Spinal cord (tissue), 10 donors: Measurements from ENCODE around the gene CABLES1. TPM values are rescaled to one million over a fixed set of nuclear protein-coding genes. Genes with fewer than 3 reads are reported as not detected.

Experiments
- DNase-seq, 6 donors: peaks; one replicate each; pipeline versions ENCODE4 v3.0.0 to v3.0.0-alpha.2; 2013 to 2015; ENCODE audit warnings: low spot score in 6 of 6, low read depth in 4 of 6
- H3K27ac ChIP-seq: one replicate; pipeline ENCODE4 v1.5.1; 2013; ENCODE audit warnings: low read depth, low read length, control low read depth
- H3K27me3 ChIP-seq: one replicate; pipeline ENCODE4 v1.6.1; 2013; ENCODE audit warnings: low read length; ENCODE audit not compliant: control insufficient read depth, insufficient read depth
- H3K36me3 ChIP-seq: one replicate; pipeline ENCODE4 v1.6.1; 2013; ENCODE audit warnings: low read length; ENCODE audit not compliant: control insufficient read depth, insufficient read depth
- H3K4me1 ChIP-seq: one replicate; pipeline ENCODE4 v1.6.1; 2013; ENCODE audit warnings: low read length; ENCODE audit not compliant: control insufficient read depth, insufficient read depth
- H3K4me3 ChIP-seq: one replicate; pipeline ENCODE4 v1.5.1; 2013; ENCODE audit warnings: low read depth, low read length, control low read depth
- H3K9me3 ChIP-seq: one replicate; pipeline ENCODE4 v1.6.1; 2013; ENCODE audit warnings: low read length; ENCODE audit not compliant: control insufficient read depth, insufficient read depth
- WGBS: methylation state at CpG from one replicate; pipeline ENCODE4 v1.1.5; 2013; ENCODE audit warnings: missing lambda C conversion rate; ENCODE audit not compliant: insufficient coverage; 5-methylcytosine and 5-hydroxymethylcytosine counted together
- polyA plus RNA-seq, 2 donors: library from polyadenylated mRNA; unstranded; fragments of 120-200 nt; gene quantifications; one replicate each; pipeline ENCODE4 v1.2.1, GENCODE V29; 2013; ENCODE audit not compliant: insufficient read length in 2 of 2
- total RNA-seq, 2 donors: library from RNA; depleted of rRNA in 1 of 2; stranded (reverse); fragments of 120-200 nt in 1 of 2; fragments of >200 nt in 1 of 2; gene quantifications; one replicate each; pipeline versions ENCODE4 v1.2.3 to v1.2.4, GENCODE V29; 2013 to 2014
- donor health status: healthy.

CABLES1 gene
- total and polyA plus RNA-seq, 4 donors = 7.6 to 30.4 (median 12.2) TPM

- Histone ChIP-seq H3K4me1 (peaks cover 44% of the 10 kb centered on the region), H3K4me3 (no peak overlapping the region), H3K36me3 (no peaks in the 10 kb centered on the region), H3K9me3 (no peaks in the 10 kb centered on the region), H3K27ac (no peak overlapping the region), H3K27me3 (peaks cover 31% of the 10 kb centered on the region)
- DNase-seq = peak in 1 of 6 donors; percentile 45
- WGBS = 85% methylated on average over 5 of the region's 5 CpGs
These were observed 3.2 kb downstream of the CABLES1 start for GRCh38 chr18:23138471-23138870.

GRCh38 chr18:23141104-23141999 lies 6.1 kb downstream of the CABLES1 start:
- H3K4me1 ChIP-seq = peaks cover 42% of the 10 kb centered on the region
- 37% methylated on average over 12 of the region's 12 CpGs for WGBS
- peak in 2 of 6 donors; percentile 63 to 75 for DNase-seq
- no peak overlapping the region for H3K27ac ChIP-seq
- no peaks in the 10 kb centered on the region for H3K9me3 ChIP-seq
- no peak overlapping the region for H3K4me3 ChIP-seq
- peaks cover 17% of the 10 kb centered on the region for H3K27me3 ChIP-seq
- H3K36me3 ChIP-seq = peaks cover 2% of the 10 kb centered on the region

GRCh38 chr18:23142251-23142929 lies 7.1 kb downstream of the CABLES1 start:
- H3K27ac ChIP-seq = no peak overlapping the region
- no peak overlapping the region for H3K4me3 ChIP-seq
- peaks cover 7% of the 10 kb centered on the region for H3K27me3 ChIP-seq
- no peaks in the 10 kb centered on the region for H3K9me3 ChIP-seq
- 83% methylated on average over 2 of the region's 6 CpGs for WGBS
- peaks cover 32% of the 10 kb centered on the region for H3K4me1 ChIP-seq
- no peak for DNase-seq
- H3K36me3 ChIP-seq = peaks cover 2% of the 10 kb centered on the region

DNA sequence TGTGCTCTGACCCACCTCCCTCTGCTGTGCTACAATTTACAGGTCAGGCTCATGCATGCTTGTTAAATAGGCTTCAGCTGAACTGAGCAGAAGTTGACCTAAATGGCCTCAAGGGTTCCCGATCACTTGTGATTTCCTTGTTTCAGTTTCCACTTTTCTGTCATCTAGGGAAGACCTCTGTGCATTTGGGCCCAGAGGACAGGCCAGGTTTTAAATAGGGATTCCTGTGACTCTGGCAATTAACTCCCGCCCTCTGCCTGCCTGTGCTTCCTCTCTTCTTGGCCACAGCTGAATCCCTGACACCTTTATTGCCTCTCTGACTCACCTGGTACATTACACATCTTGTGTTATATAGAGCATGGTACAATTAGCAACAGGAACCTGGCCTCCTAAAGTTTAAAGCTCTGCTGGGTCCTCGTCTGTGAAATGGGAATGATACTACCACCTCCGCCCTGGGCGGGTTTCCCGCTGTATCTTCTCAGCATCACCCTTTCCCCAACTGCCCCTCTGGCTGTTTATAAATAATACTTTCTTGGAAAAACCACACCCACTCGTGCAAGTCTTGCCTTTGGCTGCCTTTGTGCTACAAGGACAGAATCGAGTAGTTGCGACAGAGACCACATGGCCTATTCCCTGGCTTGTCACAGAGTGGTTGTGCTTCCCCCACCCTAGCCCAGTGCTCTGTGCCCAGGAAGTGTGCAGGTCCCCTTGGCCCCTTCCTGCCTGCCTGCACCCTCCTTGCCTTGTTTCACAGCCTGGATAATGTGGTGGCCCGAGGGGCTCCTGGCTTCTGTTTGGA lies 7.9 kb downstream of the CABLES1 start:
- no peak for DNase-seq
- no peak overlapping the region for H3K4me3 ChIP-seq
- H3K27ac ChIP-seq = no peak overlapping the region
- H3K36me3 ChIP-seq = peaks cover 2% of the 10 kb centered on the region
- 78% methylated on average over 8 of the region's 10 CpGs for WGBS
- no peaks in the 10 kb centered on the region for H3K9me3 ChIP-seq
- H3K27me3 ChIP-seq = peaks cover 2% of the 10 kb centered on the region
- peaks cover 27% of the 10 kb centered on the region for H3K4me1 ChIP-seq

DNA sequence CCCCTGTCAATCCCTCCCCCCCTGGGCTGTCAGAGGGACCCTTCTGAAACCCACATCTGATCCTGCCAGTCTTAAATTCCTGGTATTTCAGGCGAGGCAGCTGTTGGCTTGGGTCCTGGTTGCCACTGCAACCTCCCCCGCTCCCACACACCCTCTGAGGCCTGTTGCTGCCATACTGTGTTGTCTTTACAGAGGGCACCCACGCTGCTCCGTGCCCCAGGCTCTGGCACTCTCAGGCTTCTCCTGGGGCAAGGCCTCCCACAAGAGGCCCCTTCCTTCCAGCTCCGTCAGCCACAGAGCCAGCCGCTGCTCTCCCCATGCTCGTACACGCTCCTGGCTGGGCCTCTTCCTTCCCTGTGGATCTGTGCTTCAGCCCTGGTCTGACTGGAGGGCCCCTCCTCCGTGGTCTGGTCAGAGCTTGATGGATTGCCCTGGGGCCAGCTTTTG lies 8.6 kb downstream of the CABLES1 start:
- Histone ChIP-seq H3K4me3 (no peak overlapping the region), H3K4me1 (peaks cover 27% of the 10 kb centered on the region), H3K27ac (no peak overlapping the region), H3K36me3 (peaks cover 2% of the 10 kb centered on the region), H3K27me3 (peaks cover under 1% of the 10 kb centered on the region), H3K9me3 (no peaks in the 10 kb centered on the region)
- no peak for DNase-seq
- WGBS = 36% methylated on average over 9 of the region's 9 CpGs

GRCh38 chr18:23144640-23145039 lies 9.4 kb downstream of the CABLES1 start:
- H3K4me3 ChIP-seq = no peak overlapping the region
- no CpG with 5 or more reads among the region's 7 CpGs for WGBS
- no peak for DNase-seq
- H3K36me3 ChIP-seq = peaks cover 2% of the 10 kb centered on the region
- peaks cover 27% of the 10 kb centered on the region for H3K4me1 ChIP-seq
- no peaks in the 10 kb centered on the region for H3K27me3 ChIP-seq
- no peak overlapping the region for H3K27ac ChIP-seq
- no peaks in the 10 kb centered on the region for H3K9me3 ChIP-seq

GRCh38 chr18:23145621-23146020 lies 10.3 kb downstream of the CABLES1 start:
- H3K27me3 ChIP-seq = no peaks in the 10 kb centered on the region
- H3K27ac ChIP-seq = no peak overlapping the region
- DNase-seq = no peak
- H3K36me3 ChIP-seq = peaks cover 2% of the 10 kb centered on the region
- no peaks in the 10 kb centered on the region for H3K9me3 ChIP-seq
- H3K4me1 ChIP-seq = peaks cover 26% of the 10 kb centered on the region
- 60% methylated on average over 1 of the region's 5 CpGs for WGBS
- H3K4me3 ChIP-seq = no peak overlapping the region

DNA sequence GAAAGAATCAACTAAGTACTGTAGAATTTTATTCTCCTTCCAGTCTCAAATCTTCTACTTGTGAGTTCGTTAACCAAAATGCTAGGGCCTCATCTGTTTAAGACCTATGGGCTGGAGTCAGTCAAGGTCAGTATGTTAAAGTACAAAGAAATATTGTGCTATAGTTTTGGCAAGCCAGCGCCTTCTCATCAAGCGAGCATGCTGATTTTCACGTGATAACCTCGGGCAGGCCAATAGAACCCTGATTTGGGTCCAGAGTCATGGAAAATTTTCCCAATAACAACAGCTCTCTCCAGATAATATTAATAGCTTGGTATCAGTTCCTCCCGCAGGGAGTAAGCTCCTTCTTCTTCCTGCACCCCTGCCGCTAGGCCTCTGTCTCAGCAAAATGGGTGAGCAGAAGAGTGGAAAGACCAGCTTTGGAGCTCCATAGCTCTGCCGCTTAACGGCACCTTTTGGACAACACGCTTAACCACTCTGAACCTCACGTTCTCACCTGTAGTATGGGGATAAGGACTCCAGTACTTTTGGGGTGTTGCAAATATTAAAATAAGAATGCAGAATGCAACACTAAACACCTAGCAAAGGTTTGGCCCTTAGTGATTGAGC lies 11.7 kb downstream of the CABLES1 start:
- no peak overlapping the region for H3K27ac ChIP-seq
- H3K4me1 ChIP-seq = peaks cover 13% of the 10 kb centered on the region
- 86% methylated on average over 7 of the region's 11 CpGs for WGBS
- peaks cover 2% of the 10 kb centered on the region for H3K36me3 ChIP-seq
- no peaks in the 10 kb centered on the region for H3K9me3 ChIP-seq
- DNase-seq = no peak
- no peak overlapping the region for H3K4me3 ChIP-seq
- no peaks in the 10 kb centered on the region for H3K27me3 ChIP-seq

DNA sequence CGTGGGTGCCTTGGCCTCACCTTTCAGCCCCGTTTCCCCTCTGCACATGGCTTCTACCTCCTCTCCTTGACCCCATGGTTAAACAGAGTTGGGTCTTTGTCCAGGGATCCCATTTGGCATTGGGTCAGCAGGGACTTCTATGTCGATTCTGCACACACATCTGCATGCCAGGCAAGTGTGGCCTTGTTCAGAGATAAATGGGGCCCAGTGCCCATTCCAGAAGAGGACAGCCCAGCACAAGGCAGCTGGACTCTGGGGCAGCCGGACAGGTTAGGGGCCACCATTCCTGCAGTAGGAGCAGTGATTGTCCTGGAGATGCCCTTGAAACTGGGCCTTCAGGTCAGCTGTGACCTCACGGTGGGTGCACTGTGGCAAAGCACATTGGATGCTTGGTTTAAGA lies 13.1 kb downstream of the CABLES1 start:
- Histone ChIP-seq H3K27ac (no peak overlapping the region), H3K4me3 (no peak overlapping the region), H3K9me3 (no peaks in the 10 kb centered on the region), H3K4me1 (peaks cover 8% of the 10 kb centered on the region), H3K27me3 (no peaks in the 10 kb centered on the region), H3K36me3 (peaks cover 2% of the 10 kb centered on the region)
- DNase-seq = no peak
- WGBS = 82% methylated on average over 3 of the region's 5 CpGs
